Large intestine (tissue), 3 donors: ENCODE measurements around the gene LAMA4. TPM values are rescaled to one million over a fixed set of nuclear protein-coding genes. Genes with fewer than 3 reads are reported as not detected.

Source experiments
- DNase-seq, 2 donors: peaks; one replicate each; pipeline versions ENCODE4 v3.0.0 to v3.0.0-alpha.2; 2013
- H3K27ac ChIP-seq: one replicate; pipeline ENCODE4 v1.5.1; 2013; ENCODE audit warnings: low read length
- H3K27me3 ChIP-seq: 2 replicates; pipeline ENCODE4 v1.6.1; 2013; ENCODE audit warnings: low read length; ENCODE audit not compliant: control insufficient read depth, insufficient read depth
- H3K36me3 ChIP-seq: 2 replicates; pipeline ENCODE4 v1.6.1; 2013; ENCODE audit warnings: low read length; ENCODE audit not compliant: control insufficient read depth, insufficient read depth
- H3K4me1 ChIP-seq: one replicate; pipeline ENCODE4 v1.6.1; 2013; ENCODE audit warnings: low read length; ENCODE audit not compliant: control insufficient read depth, insufficient read depth
- H3K4me3 ChIP-seq: one replicate; pipeline ENCODE4 v1.5.1; 2013; ENCODE audit warnings: low read length
- H3K9me3 ChIP-seq: one replicate; pipeline ENCODE4 v1.6.1; 2013; ENCODE audit warnings: mild to moderate bottlenecking, low read depth, low read length, moderate library complexity; ENCODE audit not compliant: control insufficient read depth
- WGBS: methylation state at CpG from one replicate; pipeline ENCODE4 v1.1.5; 2013; ENCODE audit warnings: low lambda C conversion rate; ENCODE audit not compliant: insufficient coverage; 5-methylcytosine and 5-hydroxymethylcytosine counted together
- polyA plus RNA-seq: library from polyadenylated mRNA; unstranded; fragments of 120-200 nt; gene quantifications from one replicate; pipeline ENCODE4 v1.2.1, GENCODE V29; 2013

The LAMA4 gene
- polyA plus RNA-seq, 1 donor = 57.6 TPM

DNA sequence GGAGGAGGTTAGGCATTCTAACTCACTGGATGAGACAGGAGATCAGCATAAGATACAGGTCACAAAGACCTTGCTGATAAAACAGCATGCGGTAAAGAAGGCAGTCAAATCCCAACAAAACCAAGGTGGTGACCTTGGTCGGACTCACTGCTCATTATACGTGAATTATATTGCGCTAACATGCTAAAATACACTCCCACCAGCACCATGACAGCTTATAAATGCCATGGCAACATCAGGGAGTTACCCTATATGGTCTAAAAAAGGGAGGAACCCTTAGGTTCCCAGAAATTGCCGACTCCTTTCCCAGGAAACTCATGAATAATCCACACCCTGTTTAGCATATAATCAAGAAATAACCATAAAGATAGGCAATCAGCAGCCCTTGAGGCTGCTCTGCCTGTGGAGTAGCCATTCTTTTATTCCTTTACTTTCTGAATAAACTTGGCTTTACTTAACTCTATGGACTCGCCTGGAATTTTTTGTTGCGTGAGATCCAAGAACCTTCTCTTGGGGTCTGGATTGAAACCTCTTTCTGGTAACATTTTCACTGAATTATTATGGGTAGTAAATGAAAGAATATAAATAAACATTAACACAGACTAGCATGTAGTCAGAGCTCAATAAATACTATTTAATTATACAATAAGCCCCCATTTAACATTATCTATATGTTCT, 3.0 kb upstream of the LAMA4 start:
- H3K9me3 ChIP-seq = no peaks in the 10 kb centered on the region
- no peak overlapping the region for H3K27ac ChIP-seq
- DNase-seq = no peak
- no peak overlapping the region for H3K4me3 ChIP-seq
- H3K27me3 ChIP-seq = peaks cover 21% of the 10 kb centered on the region
- H3K36me3 ChIP-seq = no peaks in the 10 kb centered on the region
- WGBS = no CpG with 5 or more reads among the region's 7 CpGs
- peaks cover 4% of the 10 kb centered on the region for H3K4me1 ChIP-seq

DNA sequence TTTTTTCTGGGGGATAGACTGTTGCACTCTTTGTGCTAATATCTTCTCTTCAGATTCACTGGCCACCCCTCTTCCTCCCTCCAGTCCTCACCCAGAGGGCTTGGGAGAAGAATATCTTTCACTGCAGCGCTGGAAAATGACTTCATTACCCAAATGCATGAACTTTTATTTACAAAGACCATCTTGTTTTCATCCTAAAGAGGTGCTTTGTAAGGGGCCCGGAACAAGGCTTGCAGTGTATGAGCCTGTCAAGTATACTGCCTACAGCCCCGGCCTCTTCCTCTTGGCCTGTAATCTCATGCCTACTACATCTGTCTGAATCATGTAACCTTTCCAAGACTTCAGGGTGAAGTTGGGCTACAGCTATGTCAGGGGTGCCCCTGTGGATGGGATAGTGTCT, 554 bp upstream of the LAMA4 start:
- Histone ChIP-seq H3K4me1 (peaks cover 8% of the 10 kb centered on the region), H3K27ac (peak overlapping the region; percentile 72), H3K27me3 (peaks cover 21% of the 10 kb centered on the region), H3K4me3 (peak overlapping the region; percentile 51), H3K36me3 (no peaks in the 10 kb centered on the region), H3K9me3 (no peaks in the 10 kb centered on the region)
- WGBS = no CpG with 5 or more reads among the region's 3 CpGs
- DNase-seq = peak in 1 of 2 donors; percentile 8

DNA sequence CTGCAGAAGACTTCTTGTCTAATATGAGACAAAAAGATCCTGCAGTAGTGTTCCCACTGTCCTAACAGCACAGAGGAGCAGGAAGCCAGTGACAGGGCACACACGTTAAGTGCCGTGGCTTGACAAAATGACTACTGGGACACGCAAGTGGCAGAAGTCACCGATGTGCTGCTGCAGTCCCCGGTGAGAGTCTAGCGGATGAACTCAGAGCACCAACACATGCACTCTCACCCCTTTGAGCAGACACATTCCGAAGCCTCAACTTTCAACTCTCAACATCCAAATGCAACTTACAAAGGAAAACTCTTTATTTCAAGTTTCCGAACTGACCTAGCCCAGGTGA, 898 bp downstream of the LAMA4 start:
- Histone ChIP-seq H3K4me3 (peak overlapping the region; percentile 51), H3K27ac (peak overlapping the region; percentile 72), H3K36me3 (no peaks in the 10 kb centered on the region), H3K9me3 (no peaks in the 10 kb centered on the region), H3K27me3 (peaks cover 21% of the 10 kb centered on the region), H3K4me1 (peaks cover 8% of the 10 kb centered on the region)
- peak in 1 of 2 donors; percentile 28 for DNase-seq
- WGBS = no CpG with 5 or more reads among the region's 8 CpGs

DNA sequence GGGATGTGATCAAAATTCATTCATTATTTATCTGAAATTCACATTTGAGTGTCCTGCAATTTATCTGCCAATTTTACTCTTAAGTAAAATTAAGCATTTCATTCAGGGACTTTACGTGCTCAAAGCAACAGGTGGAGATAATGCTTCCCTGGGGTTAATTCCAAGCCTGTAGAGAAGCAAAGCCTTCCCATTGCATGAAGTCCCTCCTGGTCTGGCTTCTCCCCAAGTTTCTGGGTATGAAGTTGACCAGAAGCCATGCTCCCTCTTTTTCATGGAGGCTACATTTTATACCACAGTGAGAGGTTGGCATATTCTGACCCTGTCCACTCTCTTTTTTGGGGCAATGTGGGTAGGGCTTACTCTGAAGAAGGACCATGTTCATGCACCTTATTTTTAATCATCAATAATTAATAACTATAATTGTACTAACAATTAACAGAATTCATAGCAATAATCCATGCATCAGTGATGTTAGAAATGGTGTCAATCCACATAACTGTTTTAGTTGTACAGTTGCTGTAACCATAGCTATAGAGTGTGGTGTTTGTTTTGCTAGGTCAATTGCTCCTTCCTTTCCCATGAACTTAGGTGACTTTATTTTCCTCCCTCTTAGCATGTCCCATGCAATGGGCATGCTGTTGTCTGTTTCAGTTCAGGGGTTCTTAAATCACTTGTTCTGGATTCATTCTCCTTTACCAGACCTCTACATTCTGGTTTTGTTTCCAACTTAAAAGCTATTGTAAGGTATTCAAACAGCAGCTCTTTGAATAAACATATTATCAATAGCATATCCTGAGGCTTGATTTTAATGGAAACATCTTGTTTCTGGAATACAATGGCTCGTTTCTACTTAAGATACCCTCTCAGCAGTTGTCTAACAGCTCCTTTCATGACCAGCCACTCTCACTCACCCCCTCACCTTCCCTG, 1.5 kb downstream of the LAMA4 start:
- Histone ChIP-seq H3K9me3 (no peaks in the 10 kb centered on the region), H3K4me1 (peaks cover 8% of the 10 kb centered on the region), H3K4me3 (peak overlapping the region; percentile 51), H3K36me3 (no peaks in the 10 kb centered on the region), H3K27me3 (peaks cover 21% of the 10 kb centered on the region), H3K27ac (peak overlapping the region; percentile 72)
- WGBS = no CpG with 5 or more reads among the region's 2 CpGs
- no peak for DNase-seq

DNA sequence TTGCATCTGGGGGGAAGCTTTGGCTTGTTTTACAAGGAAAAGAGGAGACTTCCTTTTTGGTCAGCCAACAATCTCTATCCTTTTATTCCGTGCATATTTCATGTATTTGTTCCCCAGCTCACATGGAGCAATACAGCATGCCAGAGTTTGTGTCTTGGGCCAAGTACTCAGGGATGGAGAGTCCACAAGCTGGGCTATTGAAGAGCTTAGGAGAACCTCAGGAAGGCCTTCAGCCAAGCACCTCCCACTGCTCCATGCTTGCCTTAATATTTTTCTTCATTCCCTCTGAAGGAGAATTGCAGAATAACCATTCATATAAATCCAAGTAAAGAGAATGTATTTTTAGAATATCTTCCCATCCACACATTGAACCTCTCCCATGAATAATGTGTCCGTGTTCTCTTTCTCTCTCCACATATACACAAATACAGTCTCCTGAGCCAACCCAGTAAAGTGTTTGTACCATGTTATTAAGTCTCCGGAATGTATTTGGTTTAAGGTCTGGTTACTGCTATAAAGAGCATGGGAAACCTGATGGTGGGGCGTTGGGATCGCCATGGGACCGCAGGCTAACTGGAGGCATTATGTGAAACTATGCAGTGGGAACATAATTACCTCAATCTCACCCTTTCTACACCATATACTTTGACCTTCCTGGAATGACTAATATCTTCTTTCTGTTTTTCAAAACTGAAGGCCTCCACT, 3.0 kb downstream of the LAMA4 start:
- H3K4me1 ChIP-seq = peaks cover 8% of the 10 kb centered on the region
- peak overlapping the region; percentile 35 for H3K27ac ChIP-seq
- H3K4me3 ChIP-seq = peak overlapping the region; percentile 12
- DNase-seq = peak in 1 of 2 donors; percentile 22
- peaks cover 21% of the 10 kb centered on the region for H3K27me3 ChIP-seq
- no peaks in the 10 kb centered on the region for H3K9me3 ChIP-seq
- WGBS = 89% methylated on average over 5 of the region's 6 CpGs
- no peaks in the 10 kb centered on the region for H3K36me3 ChIP-seq

DNA sequence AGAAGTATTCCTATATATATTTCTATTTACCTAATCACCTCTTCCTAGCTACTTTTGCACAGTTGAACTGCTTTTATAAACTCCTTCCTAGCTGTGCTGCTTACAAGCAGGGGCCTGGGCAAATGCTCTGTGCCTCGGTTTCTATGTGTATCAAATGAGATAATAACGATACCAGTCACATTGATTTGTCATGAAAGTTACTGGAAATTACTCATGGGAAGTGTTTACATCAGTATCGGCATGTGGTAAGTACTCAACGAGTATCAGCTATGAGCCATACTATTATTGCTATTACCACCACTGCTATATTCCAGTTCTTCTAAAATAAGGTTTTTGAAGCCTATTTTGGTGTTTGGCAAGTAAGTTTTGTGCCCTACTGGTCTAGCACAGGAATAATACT, 4.9 kb downstream of the LAMA4 start:
- Histone ChIP-seq H3K9me3 (no peaks in the 10 kb centered on the region), H3K27me3 (peaks cover 14% of the 10 kb centered on the region), H3K36me3 (no peaks in the 10 kb centered on the region), H3K27ac (no peak overlapping the region), H3K4me1 (peaks cover 8% of the 10 kb centered on the region), H3K4me3 (no peak overlapping the region)
- WGBS = no CpG with 5 or more reads among the region's 4 CpGs
- no peak for DNase-seq

DNA sequence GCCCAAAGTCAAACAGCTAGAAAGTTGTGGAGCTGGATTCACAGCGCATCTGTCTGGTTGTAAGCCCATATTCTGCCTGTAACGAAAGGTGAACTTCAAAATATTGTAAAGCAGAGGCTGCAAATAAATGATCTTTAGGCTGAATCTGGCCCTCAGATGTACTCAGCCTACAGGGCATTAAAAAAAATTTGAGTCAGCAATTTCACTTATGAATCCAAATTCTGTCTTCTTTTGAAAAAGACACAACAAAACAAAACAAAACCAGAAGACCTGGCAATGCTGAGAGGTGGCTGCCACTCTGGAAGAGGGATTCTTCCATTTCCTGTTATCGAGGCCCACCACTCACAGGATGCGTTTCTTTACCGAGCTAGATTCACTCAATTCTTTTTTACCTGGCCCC, 7.1 kb downstream of the LAMA4 start:
- Histone ChIP-seq H3K27ac (no peak overlapping the region), H3K27me3 (no peaks in the 10 kb centered on the region), H3K9me3 (no peaks in the 10 kb centered on the region), H3K4me3 (no peak overlapping the region), H3K4me1 (peaks cover 6% of the 10 kb centered on the region), H3K36me3 (no peaks in the 10 kb centered on the region)
- DNase-seq = no peak
- WGBS = 94% methylated on average over 3 of the region's 5 CpGs

DNA sequence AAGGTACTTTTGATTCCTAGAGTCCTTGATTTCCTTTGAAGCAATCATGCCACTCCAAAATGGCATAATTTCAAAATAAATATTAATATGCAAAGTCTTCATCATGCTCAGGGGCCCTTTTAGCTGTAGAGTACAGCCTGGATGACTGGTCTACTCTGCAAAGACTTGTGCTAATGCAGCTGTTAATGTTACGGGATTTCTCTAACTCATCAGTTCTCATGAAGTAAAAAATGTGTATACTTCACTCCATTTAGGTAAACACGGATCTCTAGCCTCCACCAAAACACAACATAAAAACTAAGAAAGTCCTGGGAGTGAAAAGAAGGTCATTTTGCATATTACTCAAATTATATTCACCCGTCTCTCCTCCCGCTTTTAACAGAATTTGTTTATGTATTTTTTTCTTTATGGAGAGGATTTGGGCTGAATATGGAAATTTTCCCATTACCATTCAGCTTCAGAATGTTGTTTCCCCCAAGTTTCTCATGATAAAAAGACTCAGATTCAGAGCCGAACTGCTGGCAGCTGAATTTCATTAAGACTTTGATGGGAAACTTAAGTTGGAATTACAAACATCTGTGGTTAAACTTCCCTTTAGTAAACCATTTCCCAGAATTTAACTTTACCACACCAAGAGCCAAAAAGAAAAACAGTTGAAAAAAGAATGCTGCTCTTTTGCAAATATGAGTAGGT, 8.7 kb downstream of the LAMA4 start:
- H3K4me3 ChIP-seq = no peak overlapping the region
- H3K36me3 ChIP-seq = no peaks in the 10 kb centered on the region
- peaks cover 4% of the 10 kb centered on the region for H3K4me1 ChIP-seq
- H3K27me3 ChIP-seq = no peaks in the 10 kb centered on the region
- H3K9me3 ChIP-seq = no peaks in the 10 kb centered on the region
- H3K27ac ChIP-seq = peak overlapping the region; percentile 35
- peak in 1 of 2 donors; percentile 26 for DNase-seq
- WGBS = 94% methylated on average over 2 of the region's 5 CpGs

DNA sequence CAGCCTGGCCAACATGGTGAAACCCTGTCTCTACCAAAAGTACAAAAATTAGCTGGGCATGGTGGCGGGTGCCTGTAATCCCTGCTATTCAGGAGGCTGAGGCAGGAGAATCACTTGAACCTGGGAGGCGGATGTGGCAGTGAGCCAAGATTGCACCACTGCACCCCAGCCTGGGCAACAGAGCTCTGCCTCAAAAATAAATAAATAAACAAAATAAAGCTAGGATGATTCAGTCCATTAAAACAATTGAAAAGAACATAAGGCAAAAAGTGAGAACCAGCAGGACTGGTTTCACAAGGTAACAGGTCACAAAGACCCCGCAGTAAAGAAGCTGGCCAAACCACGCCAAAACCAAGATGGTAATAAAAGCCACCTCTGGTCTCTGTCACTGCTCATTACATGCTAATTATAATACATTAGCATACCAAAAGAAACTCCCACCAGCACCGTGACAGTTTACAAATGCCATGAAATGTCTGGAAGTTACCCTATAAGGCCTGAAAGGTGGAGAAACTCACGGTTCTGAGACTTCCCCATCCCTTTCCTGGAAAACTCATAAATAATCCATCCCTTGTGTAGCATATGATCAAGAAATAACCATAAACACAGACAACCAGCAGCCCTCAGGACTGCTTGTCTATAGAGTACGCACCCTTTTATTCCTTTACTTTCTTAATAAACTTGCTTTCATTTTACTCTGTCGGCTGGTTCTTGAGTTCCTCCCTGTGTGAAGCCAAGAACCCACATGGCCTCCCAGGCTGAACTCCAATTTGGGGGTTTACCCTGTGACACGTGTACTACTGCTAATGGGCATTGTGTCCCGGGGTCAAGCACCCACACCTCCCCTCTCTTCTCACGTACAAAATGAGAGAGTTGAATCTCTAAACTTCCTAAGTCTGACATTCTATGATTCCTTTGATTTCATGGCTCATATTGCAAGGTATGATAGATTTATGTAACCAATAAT, 10.2 kb downstream of the LAMA4 start:
- H3K4me3 ChIP-seq = no peak overlapping the region
- H3K9me3 ChIP-seq = no peaks in the 10 kb centered on the region
- H3K27me3 ChIP-seq = no peaks in the 10 kb centered on the region
- H3K36me3 ChIP-seq = no peaks in the 10 kb centered on the region
- no peak for DNase-seq
- WGBS = 80% methylated on average over 2 of the region's 11 CpGs
- peak overlapping the region; percentile 45 for H3K27ac ChIP-seq
- H3K4me1 ChIP-seq = peaks cover 2% of the 10 kb centered on the region
